ENCODE results near the gene C17orf113.

C17orf113 gene

GRCh38 chr17:42050393-42051012 lies at the start of gene C17orf113:
Gene C17orf113 (minus strand): TSS chr17:42050601. CDS start chr17:42043376, 7,225 bp downstream.
- DNase-seq (ENCODE audit: low spot score), result no peak

GRCh38 chr17:42098730-42099399 lies 48.5 kb upstream of the C17orf113 start:
- DNase-seq (ENCODE audit: low spot score), result no peak

- no peak for DNase-seq (ENCODE audit: low spot score)
Measured at GRCh38 chr17:42097691-42098631, 47.6 kb upstream of the C17orf113 start, which contains the start of gene ZNF385C. Gene ZNF385C (minus strand): TSS chr17:42098473. CDS start chr17:42063056, 35,417 bp downstream.

GRCh38 chr17:42096360-42097111 lies 46.1 kb upstream of the C17orf113 start:
- no peak for DNase-seq (ENCODE audit: low spot score)

GRCh38 chr17:42094375-42095069 lies 44.1 kb upstream of the C17orf113 start:
- DNase-seq (ENCODE audit: low spot score), result no peak

- no peak for DNase-seq (ENCODE audit: low spot score)
Measured at GRCh38 chr17:42092939-42093338, 42.5 kb upstream of the C17orf113 start.

- no peak for DNase-seq (ENCODE audit: low spot score)
Measured at GRCh38 chr17:42090964-42091790, 40.8 kb upstream of the C17orf113 start.

GRCh38 chr17:42088736-42089135 lies 38.3 kb upstream of the C17orf113 start:
- DNase-seq (ENCODE audit: low spot score), result no peak

GRCh38 chr17:42087736-42088705 lies 37.6 kb upstream of the C17orf113 start:
- DNase-seq (ENCODE audit: low spot score), result no peak

GRCh38 chr17:42087042-42087701 lies 36.8 kb upstream of the C17orf113 start:
- no peak for DNase-seq (ENCODE audit: low spot score)

- no peak for DNase-seq (ENCODE audit: low spot score)
Measured at GRCh38 chr17:42081516-42082129, 31.2 kb upstream of the C17orf113 start.

GRCh38 chr17:42079541-42079940 lies 29.1 kb upstream of the C17orf113 start:
- DNase-seq (ENCODE audit: low spot score), result no peak

GRCh38 chr17:42078396-42079043 lies 28.1 kb upstream of the C17orf113 start:
- no peak for DNase-seq (ENCODE audit: low spot score)

GRCh38 chr17:42077755-42078154 lies 27.4 kb upstream of the C17orf113 start:
- DNase-seq (ENCODE audit: low spot score), result no peak

GRCh38 chr17:42076797-42077559 lies 26.6 kb upstream of the C17orf113 start:
- no peak for DNase-seq (ENCODE audit: low spot score)

- DNase-seq (ENCODE audit: low spot score), result no peak
Measured at GRCh38 chr17:42075789-42076188, 25.4 kb upstream of the C17orf113 start.
